OCI-LY1 (cell line): ENCODE results near the gene HIP1R.

Source experiments
- CTCF ChIP-seq: fragments of 200-600 bp; sonication (generic), shearing (Covaris generic); IDR thresholded peaks from 2 replicates; pipeline ENCODE4 v1.5.1; 2017; ENCODE audit warnings: mild to moderate bottlenecking, antibody characterized with exemption, low read length, moderate library complexity, mixed read lengths
- EZH2 ChIP-seq: fragments of 200-600 bp; sonication (generic), shearing (Covaris generic); IDR thresholded peaks from 2 replicates; pipeline ENCODE4 v1.8.0; 2017; ENCODE audit warnings: borderline replicate concordance, mixed run types, mild to moderate bottlenecking, antibody characterized with exemption, low read length, moderate library complexity, mixed read lengths

GRCh38 chr12:122803937-122804336 lies 31.3 kb upstream of the HIP1R start:
- TF ChIP-seq CTCF (no peak), EZH2 (no peak)
